Breast epithelium (tissue), 4 donors: ENCODE measurements around the gene GGPS1. TPM values are rescaled to one million over a fixed set of nuclear protein-coding genes. Genes with fewer than 3 reads are reported as not detected.

Source experiments
- DNase-seq, 2 donors: peaks; one replicate each; pipeline ENCODE4 v3.0.0-alpha.2; 2019; ENCODE audit warnings: low spot score in 2 of 2
- H3K27ac ChIP-seq, 2 donors: fragments of 200-600 bp; sonication (generic) in 1 of 2; one replicate each; pipeline ENCODE4 v1.5.1; 2016 to 2019; ENCODE audit warnings: mild to moderate bottlenecking in 1 of 2
- H3K27me3 ChIP-seq, 2 donors: fragments of 200-600 bp; sonication (generic) in 1 of 2; one replicate each; pipeline versions ENCODE4 v1.5.1 to v1.6.0; 2017 to 2019; ENCODE audit warnings: control low read depth in 1 of 2, mild to moderate bottlenecking in 1 of 2
- H3K36me3 ChIP-seq: fragments of 200-600 bp; one replicate; pipeline ENCODE4 v1.5.1; 2019
- H3K4me1 ChIP-seq, 2 donors: fragments of 200-600 bp; sonication (generic); one replicate each; pipeline ENCODE4 v1.5.1; 2016 to 2019; ENCODE audit warnings: control low read depth in 1 of 2
- H3K4me3 ChIP-seq, 3 donors: fragments of 200-600 bp; sonication (generic); 1 replicate in 2 of 3; 2 replicates in 1 of 3; pipeline ENCODE4 v1.5.1; 2016 to 2019; ENCODE audit warnings: mild to moderate bottlenecking in 3 of 3, moderate library complexity in 2 of 3
- H3K9me3 ChIP-seq, 2 donors: fragments of 200-600 bp; sonication (generic) in 1 of 2; one replicate each; pipeline ENCODE4 v1.5.1; 2016 to 2019; ENCODE audit warnings: control low read depth in 1 of 2
- POLR2A ChIP-seq: fragments of 450-650 bp; IDR thresholded peaks from one replicate; pipeline ENCODE4 v1.6.1; 2016; ENCODE audit warnings: antibody characterized with exemption, mild to moderate bottlenecking, moderate library complexity
- POLR2AphosphoS5 ChIP-seq, 3 donors: sonication (generic); formaldehyde crosslinking; IDR thresholded peaks; one replicate each; pipeline ENCODE4 v1.6.1; 2017; ENCODE audit warnings: antibody characterized with exemption in 3 of 3
- intact Hi-C: fragments of 100-400 bp; cut with DNase I; formaldehyde crosslinking; loops from one replicate; pipeline ENCODE4 v1.15.1; 2023; ENCODE audit warnings: low total_unique reads
- total RNA-seq, 3 donors: library from RNA; depleted of rRNA; stranded (reverse); fragments of >200 nt; gene quantifications; one replicate each; pipeline ENCODE4 v1.1.0, GENCODE V29; 2016
- TF ChIP-seq, protein P1 (sequence below), 3 donors: fragments of 450-650 bp; IDR thresholded peaks; one replicate each; pipeline ENCODE4 v1.5.1; 2016 to 2017; ENCODE audit warnings: antibody characterized with exemption in 3 of 3, mild to moderate bottlenecking in 3 of 3, moderate library complexity in 3 of 3

Gene GGPS1
- total RNA-seq, 3 donors from 2014 or later, result 17.7 to 38.3 (median 22.4) TPM

DNA sequence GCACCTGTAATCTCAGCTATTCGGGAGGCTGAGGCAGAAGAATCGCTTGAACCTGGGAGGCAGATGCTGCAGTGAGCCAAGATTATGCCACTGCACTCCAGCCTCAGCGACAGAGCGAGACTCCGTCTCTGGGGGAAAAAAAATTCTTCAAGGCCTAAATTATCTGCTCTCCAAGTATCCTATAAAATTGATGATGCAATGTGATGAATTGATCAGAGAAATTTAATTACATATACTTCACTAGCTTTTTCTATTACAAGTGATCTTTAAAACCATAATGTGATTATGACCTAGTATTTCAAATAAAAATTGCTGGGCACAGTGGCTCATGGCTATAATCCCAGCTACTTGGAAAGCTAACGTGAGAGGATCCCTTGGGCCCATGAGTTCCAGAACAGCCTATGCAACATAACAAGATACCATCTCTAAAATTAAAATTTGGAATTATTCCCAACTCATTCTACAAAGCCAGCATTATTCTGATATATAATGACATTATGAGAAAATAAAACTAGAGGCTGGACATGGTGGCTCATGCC, 44.1 kb upstream of the GGPS1 start:
- intact Hi-C loops, result no loop called here
- no peaks in the 10 kb centered on the region for H3K9me3 ChIP-seq
- peaks cover 0 to 4% of the 10 kb centered on the region in 2 donors for H3K4me1 ChIP-seq
- no peak for DNase-seq
- H3K27ac ChIP-seq, result no peak overlapping the region
- TF ChIP-seq, protein P1, sequence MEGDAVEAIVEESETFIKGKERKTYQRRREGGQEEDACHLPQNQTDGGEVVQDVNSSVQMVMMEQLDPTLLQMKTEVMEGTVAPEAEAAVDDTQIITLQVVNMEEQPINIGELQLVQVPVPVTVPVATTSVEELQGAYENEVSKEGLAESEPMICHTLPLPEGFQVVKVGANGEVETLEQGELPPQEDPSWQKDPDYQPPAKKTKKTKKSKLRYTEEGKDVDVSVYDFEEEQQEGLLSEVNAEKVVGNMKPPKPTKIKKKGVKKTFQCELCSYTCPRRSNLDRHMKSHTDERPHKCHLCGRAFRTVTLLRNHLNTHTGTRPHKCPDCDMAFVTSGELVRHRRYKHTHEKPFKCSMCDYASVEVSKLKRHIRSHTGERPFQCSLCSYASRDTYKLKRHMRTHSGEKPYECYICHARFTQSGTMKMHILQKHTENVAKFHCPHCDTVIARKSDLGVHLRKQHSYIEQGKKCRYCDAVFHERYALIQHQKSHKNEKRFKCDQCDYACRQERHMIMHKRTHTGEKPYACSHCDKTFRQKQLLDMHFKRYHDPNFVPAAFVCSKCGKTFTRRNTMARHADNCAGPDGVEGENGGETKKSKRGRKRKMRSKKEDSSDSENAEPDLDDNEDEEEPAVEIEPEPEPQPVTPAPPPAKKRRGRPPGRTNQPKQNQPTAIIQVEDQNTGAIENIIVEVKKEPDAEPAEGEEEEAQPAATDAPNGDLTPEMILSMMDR (IDR thresholded peaks at IDR 0.05), result no peak
- TF ChIP-seq POLR2AphosphoS5 (IDR thresholded peaks at IDR 0.05), result no peak
- TF ChIP-seq POLR2A, result no peak
- H3K4me3 ChIP-seq, result no peak overlapping the region
- H3K36me3 ChIP-seq, result no peaks in the 10 kb centered on the region
- H3K27me3 ChIP-seq, result no peaks in the 10 kb centered on the region

DNA sequence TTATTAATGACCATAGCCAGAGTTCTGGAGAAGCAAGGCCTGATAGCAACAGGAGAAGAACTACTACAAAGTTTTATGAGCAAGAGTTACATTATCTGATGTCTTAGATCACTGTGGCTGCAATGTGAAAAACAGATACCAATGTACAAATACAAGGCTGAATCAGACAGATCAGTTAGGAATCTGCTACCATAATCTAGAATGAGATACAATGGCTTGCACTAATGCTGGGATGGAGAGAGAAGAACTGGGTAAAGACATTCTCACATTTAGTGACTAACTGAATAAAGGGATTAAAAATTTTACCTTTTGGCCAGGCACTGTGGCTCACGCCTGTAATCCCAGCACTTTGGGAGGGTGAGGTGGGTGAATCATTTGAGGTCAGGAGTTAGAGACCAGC, 41.7 kb upstream of the GGPS1 start:
- TF ChIP-seq, protein P1 (IDR thresholded peaks at IDR 0.05), result no peak
- TF ChIP-seq POLR2A (no peak), POLR2AphosphoS5 (IDR thresholded peaks at IDR 0.05) (no peak)
- intact Hi-C loops, result no loop called here
- Histone ChIP-seq H3K4me1 (peaks cover 0 to 4% of the 10 kb centered on the region in 2 donors), H3K27ac (no peak overlapping the region), H3K9me3 (no peaks in the 10 kb centered on the region), H3K36me3 (no peaks in the 10 kb centered on the region), H3K27me3 (no peaks in the 10 kb centered on the region), H3K4me3 (no peak overlapping the region)
- no peak for DNase-seq

DNA sequence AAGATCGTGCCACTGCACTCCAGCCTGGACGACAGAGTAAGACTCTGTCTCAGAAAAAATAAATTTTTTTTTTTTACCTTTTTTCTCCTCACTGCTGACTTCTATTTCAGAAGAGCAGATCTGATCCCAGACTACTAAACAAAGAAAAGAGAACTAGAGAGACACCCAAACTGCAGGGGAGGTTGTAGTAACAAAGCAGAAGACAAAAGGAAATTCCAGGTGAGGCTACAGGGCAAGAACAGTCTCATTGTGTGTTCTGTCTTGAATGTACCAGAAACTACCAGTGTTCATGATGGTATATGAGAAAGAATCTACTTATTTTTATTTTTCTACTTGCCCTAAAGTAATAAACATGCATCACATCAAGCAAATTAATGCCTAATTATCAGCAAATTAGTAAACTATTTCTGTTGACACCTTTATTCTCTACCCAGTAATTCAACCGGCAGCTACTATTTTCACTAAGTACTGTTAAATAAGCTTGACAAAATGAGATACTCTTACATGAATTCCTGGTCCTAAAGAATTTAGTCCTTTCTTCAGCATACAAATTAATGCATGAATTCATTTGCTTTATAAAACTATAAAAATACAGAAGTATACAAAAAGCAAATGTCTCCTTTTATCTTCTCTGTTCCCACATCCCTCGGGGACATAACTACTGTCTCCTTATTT, 41.0 kb upstream of the GGPS1 start:
- TF ChIP-seq, protein P1 (IDR thresholded peaks at IDR 0.05), result no peak
- TF ChIP-seq POLR2AphosphoS5 (IDR thresholded peaks at IDR 0.05) (no peak), POLR2A (no peak)
- no peak for DNase-seq
- Histone ChIP-seq H3K36me3 (no peaks in the 10 kb centered on the region), H3K27me3 (no peaks in the 10 kb centered on the region), H3K4me3 (no peak overlapping the region), H3K27ac (no peak overlapping the region), H3K4me1 (peaks cover 0 to 4% of the 10 kb centered on the region in 2 donors), H3K9me3 (no peaks in the 10 kb centered on the region)
- intact Hi-C loops, result no loop called here

DNA sequence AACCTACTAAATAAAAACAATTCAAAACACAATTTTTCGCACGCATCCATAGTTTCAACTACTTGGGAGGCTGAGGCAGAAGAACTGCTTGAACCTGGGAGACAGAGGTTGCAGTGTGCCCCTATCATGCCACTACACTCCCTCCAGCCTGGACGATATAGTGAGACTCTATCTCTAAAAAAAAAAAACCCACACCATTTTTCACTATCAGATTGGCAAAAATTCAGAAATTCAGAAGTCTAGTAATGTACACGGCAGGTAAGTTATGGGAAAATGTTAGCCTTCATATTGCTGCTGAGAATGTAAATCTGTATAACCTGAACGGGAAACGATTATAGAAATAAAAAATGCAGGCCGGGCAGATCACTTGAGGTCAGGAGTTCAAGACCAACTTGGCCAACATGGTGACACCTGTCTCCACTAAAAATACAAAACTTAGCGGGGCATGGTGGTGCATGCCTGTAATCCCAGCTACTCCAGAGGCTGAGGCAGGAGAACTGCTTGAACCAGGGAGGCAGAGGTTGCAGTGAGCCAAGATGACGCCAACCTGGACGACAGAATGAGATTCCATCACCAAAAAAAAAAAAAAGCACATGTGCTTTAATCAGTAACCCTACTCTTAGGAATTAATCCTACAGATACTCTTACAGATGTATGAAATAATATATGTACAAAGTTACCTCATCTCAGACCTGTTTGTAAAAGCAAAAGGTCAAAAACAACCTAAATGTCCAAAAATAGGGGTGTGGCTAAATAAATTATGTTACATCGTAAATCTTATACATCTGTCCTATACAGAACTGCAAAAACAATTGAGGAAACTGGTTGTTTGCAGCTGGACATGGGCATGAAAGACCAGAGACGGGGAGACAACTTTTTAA, 38.3 kb upstream of the GGPS1 start:
- H3K27me3 ChIP-seq, result no peaks in the 10 kb centered on the region
- TF ChIP-seq POLR2A (no peak), POLR2AphosphoS5 (IDR thresholded peaks at IDR 0.05) (no peak)
- TF ChIP-seq, protein P1 (IDR thresholded peaks at IDR 0.05), result no peak
- no peak overlapping the region for H3K4me3 ChIP-seq
- H3K27ac ChIP-seq, result no peak overlapping the region
- DNase-seq, result no peak
- H3K36me3 ChIP-seq, result no peaks in the 10 kb centered on the region
- intact Hi-C loops, result no loop called here
- H3K9me3 ChIP-seq, result no peaks in the 10 kb centered on the region
- peaks cover 0 to 4% of the 10 kb centered on the region in 2 donors for H3K4me1 ChIP-seq
